Islet precursor cell (in vitro differentiated cells): Measurements from ENCODE around the gene PCBD1.
A peak's percentile ranks its signal among the peaks of the same experiment; 100 is the strongest.
"Not testable (repeated sequence)": the region's sequence is repeated elsewhere in the genome, so short reads cannot be mapped to it uniquely, and the experiment has no call there.

Experiments used
- DNase-seq: peaks from one replicate; pipeline ENCODE4 v3.0.0-alpha.2; 2018

PCBD1 gene

GRCh38 chr10:70887804-70888800 lies at the start of gene PCBD1:
PCBD1 (minus strand) TSS chr10:70888565; CDS start chr10:70888533, 32 bp downstream.
- DNase-seq, result peak; percentile 88

GRCh38 chr10:70937661-70938060 lies 49.3 kb upstream of the PCBD1 start:
- no peak for DNase-seq

GRCh38 chr10:70936111-70936510 lies 47.7 kb upstream of the PCBD1 start:
- DNase-seq, result no peak

- no peak for DNase-seq
Observed at GRCh38 chr10:70935631-70936030, 47.3 kb upstream of the PCBD1 start.

- no peak for DNase-seq
Observed at GRCh38 chr10:70935125-70935625, 46.8 kb upstream of the PCBD1 start.

GRCh38 chr10:70934701-70935100 lies 46.3 kb upstream of the PCBD1 start:
- DNase-seq, result no peak

- DNase-seq, result no peak
Observed at GRCh38 chr10:70932392-70933196, 44.2 kb upstream of the PCBD1 start.

- peak; percentile 77 for DNase-seq
Observed at GRCh38 chr10:70931168-70931815, 42.9 kb upstream of the PCBD1 start.

GRCh38 chr10:70930263-70931000 lies 42.1 kb upstream of the PCBD1 start:
- no peak for DNase-seq

- DNase-seq, result no peak
Observed at GRCh38 chr10:70928140-70928539, 39.8 kb upstream of the PCBD1 start.

- no peak for DNase-seq
Observed at GRCh38 chr10:70927189-70927943, 39.0 kb upstream of the PCBD1 start.

GRCh38 chr10:70926226-70927000 lies 38.0 kb upstream of the PCBD1 start:
- no peak for DNase-seq

- DNase-seq, result peak; percentile 71
Observed at GRCh38 chr10:70925377-70926225, 37.2 kb upstream of the PCBD1 start.

- no peak for DNase-seq
Observed at GRCh38 chr10:70923696-70924095, 35.3 kb upstream of the PCBD1 start.

GRCh38 chr10:70921285-70921684 lies 32.9 kb upstream of the PCBD1 start:
- DNase-seq, result no peak

GRCh38 chr10:70920519-70920918 lies 32.2 kb upstream of the PCBD1 start:
- DNase-seq, result no peak

- DNase-seq, result not testable (repeated sequence)
Observed at GRCh38 chr10:70919906-70920305, 31.5 kb upstream of the PCBD1 start.

GRCh38 chr10:70918851-70919530 lies 30.6 kb upstream of the PCBD1 start:
- DNase-seq, result no peak

- DNase-seq, result no peak
Observed at GRCh38 chr10:70917635-70918034, 29.3 kb upstream of the PCBD1 start.
